ENCODE data around the gene PDGFA.

- TF ChIP-seq YY1 (IDR thresholded peaks at IDR 0.05; ENCODE audit: insufficient read depth, insufficient read length) (no peak), ZNF274 (IDR thresholded peaks at IDR 0.05; ENCODE audit: low read depth, low read length) (no peak), SUZ12 (IDR thresholded peaks at IDR 0.05; ENCODE audit: extremely low read depth, insufficient read depth, insufficient read length) (no peak)
Measured at GRCh38 chr7:533266-533665, 13.6 kb upstream of the PDGFA start.

Data from NT2/D1 (cell line).